Fibroblast of mammary gland (primary cell): ENCODE data around the gene DNMT3L.
"Not testable (repeated sequence)": the region's sequence is repeated elsewhere in the genome, so short reads cannot be mapped to it uniquely, and the experiment has no call there.

ENCODE experiments used
- DNase-seq: peaks from one replicate; pipeline ENCODE4 v3.0.0-alpha.2; 2010; ENCODE audit warnings: low read depth
- H3K4me3 ChIP-seq: 2 replicates; pipeline ENCODE4 v1.5.1; 2011; ENCODE audit warnings: low read depth, mild to moderate bottlenecking, low read length, moderate library complexity; ENCODE audit not compliant: control insufficient read depth
- TF ChIP-seq, protein P1 (sequence below): conservative IDR thresholded peaks from 2 replicates; pipeline ENCODE4 v1.5.1; 2011; ENCODE audit warnings: low read depth, low read length, inconsistent platforms; ENCODE audit not compliant: control insufficient read depth, insufficient read depth

The DNMT3L gene

DNA sequence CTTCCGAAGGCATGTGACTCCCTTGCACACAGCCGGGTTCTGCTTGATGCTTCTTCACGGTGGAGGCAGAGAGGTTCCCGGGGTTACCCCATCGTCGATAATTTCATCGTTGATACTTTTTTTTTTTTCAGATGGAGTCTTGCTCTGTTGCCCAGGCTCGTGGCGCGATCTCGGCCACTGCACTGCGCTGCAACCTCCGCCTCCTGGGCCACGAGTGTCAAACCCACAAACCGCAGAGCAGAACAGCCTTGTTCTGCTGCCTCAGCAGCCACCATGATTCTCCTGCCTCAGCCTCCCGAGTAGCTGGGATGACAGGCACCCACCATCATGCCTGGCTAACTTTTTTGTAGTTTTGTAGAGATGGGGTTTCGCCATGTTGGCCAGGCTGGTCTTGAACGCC lies 41.0 kb downstream of the DNMT3L start:
- DNase-seq, H3K4me3 ChIP-seq: not testable (repeated sequence)

DNA sequence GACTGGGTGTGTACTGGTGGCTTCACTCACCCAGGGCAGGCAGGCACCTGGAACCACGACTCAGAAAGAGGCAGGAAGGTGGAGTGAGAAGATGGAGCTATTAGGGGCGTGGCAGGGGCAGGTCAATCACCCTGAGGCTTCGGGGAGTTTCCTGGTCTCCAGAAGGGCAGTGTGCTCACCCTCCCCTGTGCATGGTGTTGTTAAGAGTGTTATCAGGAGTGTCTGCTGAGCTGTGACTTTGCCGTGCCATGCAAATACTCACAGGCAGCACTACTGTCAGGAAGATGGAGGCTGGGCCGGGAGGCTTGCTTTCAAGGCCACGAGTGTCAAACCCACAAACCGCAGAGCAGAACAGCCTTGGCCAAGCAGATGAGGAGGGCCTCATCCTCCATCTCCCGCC lies 43.2 kb downstream of the DNMT3L start:
- not testable (repeated sequence) for DNase-seq, H3K4me3 ChIP-seq

DNA sequence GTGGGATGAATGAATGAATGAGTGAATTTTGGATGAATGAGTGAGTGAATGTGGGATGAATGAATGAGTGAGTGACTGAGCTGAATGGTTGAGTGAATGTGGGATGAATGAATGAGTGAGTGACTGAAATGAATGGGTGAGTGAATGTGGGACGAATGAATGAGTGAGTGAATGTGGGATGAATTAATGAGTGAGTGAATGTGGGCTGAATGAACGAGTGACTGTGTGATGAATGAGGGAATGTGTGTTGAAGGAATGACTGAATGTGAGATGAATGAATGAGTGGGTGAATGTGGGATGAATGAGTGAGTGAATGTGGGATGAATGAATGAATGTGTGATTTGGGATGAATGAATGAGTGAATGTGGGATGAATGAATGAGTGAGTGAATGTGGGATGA lies 49.7 kb downstream of the DNMT3L start:
- DNase-seq, H3K4me3 ChIP-seq: not testable (repeated sequence)

DNA sequence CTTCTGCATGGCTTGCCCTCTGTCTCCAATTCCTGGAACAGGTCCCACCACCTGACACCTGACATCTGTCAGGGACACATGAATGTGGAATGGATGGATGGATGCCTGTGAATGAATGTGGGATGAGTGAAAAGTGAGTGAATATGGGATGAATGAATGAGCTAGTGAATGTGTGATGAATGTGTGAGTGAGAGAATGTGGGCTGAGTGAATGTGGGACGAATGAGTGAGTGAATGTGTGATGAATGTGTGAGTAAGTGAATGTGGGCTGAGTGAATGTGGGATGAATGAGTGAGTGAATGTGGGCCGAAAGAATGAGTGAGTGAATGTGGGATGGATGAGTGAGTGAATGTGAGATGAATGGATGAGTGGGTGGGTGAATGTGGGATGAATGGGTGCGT lies 50.1 kb downstream of the DNMT3L start:
- not testable (repeated sequence) for DNase-seq, H3K4me3 ChIP-seq

DNA sequence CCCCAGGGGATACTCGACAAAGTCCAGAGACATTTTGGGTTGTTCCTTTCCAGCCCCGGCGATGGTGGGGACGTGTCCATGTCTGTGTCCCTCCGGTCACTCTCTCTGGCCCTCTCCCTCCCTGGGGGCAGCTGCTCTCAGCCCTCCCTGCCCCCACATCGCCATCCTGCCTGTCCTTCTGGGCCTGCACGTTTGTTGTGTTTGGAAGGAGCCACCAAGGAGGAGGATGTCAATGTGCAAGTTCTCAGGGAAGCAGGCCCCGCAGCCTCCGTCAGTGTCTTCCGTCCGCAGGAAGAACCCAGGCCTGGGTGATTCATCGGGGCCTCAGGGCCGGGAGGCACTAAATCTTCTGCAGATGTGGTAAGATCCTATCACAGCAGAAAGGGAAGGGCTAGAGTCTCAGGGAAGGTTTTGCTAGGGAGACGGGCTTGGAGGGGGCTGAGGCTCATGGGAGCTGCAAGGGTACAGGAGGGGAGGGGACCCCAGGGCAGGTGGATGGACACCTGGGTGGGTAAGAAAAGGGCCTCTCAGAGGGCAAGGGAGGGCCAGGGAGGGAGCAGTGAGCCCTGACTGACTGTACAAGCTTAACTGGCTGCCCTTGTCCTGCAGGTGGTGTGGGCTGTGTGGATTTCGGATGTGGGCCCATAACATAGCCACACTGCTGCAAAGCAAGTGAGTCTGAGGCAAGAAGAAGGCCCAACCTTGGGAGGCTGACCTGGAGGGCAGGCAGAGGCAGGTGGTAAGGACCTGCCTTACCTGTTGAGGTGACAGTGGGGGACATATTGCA lies 53.6 kb downstream of the DNMT3L start:
- not testable (repeated sequence) for DNase-seq, H3K4me3 ChIP-seq

DNA sequence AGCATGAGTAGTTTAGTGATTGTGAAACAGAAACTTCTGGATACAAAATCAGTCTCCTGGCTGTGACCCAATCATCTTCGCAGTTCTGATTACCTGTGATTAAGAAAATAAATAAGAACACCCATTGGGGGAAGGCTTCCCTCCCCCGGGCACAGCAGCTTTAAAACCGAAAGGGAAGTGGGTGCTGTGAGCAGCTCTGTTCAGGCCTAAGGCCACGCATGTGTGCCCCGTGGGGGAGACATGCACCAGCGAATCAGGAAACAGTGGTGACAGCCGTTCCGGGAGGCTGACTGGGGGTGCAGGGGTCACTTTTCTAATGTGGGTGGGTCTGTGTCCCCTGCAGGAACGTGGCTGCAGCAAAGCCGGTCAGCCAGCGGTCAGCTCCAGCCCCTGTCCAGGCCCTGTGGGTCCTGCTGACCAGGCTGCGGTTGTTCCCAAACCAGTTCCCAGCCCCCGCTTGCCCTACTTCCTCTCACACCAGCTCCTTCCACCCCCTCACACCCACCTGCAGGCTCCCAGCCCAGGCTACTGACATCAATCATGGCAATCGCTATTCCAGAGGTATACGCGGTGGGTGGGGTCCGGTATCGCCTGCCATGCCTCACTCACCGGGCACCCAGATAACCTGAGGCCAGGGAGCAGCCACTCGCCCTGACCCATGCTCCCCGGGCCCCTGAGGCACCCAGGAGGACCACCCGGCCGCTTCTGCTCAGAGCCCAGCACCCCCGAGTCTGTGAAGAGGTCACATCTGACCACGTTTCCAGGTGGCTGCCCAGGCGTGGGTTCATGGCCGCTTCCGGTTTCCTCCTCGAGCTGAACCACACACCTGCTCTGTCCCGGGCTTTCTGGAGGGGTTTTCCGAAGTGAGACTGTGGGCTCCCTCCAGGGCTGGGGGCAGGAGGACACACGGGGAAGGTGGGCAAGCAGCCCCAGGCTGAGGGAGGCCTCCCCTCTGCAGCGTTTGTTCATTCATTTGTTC lies 54.7 kb downstream of the DNMT3L start:
- DNase-seq = not testable (repeated sequence)

DNA sequence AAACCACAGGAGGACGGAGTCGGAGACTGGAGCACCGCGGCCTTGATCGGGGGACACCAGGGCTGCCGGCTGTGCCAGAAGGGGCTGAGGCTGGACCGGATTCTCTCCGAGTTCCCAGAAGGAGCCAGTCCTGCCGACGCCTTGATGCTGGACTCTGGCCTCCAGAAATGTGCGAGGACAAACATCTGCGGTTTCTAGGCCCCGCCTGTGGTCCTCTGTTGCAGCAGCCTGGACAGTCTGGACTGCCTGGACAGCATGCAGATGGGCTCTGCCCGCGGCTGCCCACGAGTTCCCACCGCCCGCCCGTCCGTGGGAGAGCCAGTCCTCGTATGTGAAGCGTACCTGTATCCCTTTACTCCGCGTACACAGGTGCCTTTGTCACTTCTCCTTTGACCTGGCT lies 55.5 kb downstream of the DNMT3L start:
- not testable (repeated sequence) for DNase-seq, H3K4me3 ChIP-seq

More for the DNA sequence above, 54.7 kb downstream of the DNMT3L start:
- H3K4me3 ChIP-seq = not testable (repeated sequence)

DNA sequence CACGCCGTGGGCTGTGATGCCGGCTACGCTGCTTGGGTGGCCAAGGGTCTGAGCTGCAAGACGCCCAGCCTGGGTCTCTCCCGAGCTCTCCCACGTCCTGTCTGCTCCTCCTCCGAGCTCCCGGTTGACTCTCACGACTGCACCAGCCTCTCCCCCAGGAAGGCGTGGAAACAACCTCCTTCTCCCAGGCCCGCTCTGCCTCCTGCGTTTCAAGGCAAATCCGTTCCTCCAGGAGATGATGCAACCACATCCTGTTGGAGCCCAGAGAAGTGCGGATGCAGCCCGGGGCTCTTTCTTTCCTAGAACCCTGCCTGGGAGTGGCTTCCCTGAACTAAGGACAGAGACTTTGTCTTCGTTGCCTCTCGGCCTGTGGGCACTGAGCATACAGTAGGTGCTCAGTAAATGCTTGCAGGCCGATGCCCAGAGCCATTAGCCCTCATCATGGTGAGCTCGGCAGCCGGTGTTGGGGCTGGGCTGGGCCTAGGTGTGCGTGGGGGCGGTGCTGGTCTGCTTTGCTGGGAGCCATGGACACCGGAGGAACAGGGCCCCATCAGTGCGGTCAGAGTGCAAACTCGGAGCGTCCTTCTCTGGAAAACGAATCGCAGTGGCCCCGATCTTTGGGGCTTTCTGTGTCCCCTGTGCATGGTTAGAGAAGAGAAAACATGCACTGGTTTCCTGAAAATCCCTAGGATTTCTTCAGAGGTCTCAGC lies 59.0 kb downstream of the DNMT3L start:
- not testable (repeated sequence) for DNase-seq, H3K4me3 ChIP-seq

DNA sequence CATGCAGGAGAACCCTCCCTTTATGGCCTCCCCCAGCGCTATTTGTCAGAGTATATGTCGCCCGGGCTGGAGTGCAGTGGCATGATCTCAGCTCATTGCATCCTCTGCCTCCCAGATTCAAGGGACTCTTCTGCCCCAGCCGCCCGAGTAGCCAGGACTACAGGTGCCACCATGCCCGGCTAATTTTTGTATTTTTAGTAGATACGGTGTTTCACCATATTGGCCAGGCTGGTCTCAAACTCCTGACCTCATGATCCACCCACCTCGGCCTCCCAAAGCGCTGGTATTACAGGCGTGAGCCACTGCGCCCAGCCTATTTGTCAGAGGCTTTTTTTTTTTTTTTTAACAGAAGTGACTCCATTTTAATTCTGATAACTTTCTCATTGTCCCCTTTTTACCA lies 61.7 kb downstream of the DNMT3L start:
- not testable (repeated sequence) for H3K4me3 ChIP-seq, DNase-seq

DNA sequence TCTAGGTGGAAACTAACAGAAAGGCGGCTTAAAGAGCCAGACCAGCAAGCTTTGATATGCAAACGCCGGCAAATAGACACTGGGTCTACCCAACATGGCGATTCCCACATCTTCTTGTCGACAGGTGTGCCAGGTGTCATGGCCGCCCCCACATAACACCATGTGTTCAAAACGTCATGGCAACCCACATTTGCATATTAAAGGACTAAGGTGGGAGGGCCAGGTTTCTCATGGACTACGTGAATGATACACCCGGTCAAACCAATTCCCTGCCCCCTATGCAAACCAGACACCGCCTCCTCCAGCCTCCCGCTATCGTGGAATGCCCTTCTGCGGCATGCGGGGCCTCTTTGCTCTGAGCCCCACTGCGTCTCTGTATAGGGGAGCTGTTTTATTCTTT lies 62.2 kb downstream of the DNMT3L start:
- no peak overlapping the region for H3K4me3 ChIP-seq
- DNase-seq = no peak
- TF ChIP-seq, protein P1, sequence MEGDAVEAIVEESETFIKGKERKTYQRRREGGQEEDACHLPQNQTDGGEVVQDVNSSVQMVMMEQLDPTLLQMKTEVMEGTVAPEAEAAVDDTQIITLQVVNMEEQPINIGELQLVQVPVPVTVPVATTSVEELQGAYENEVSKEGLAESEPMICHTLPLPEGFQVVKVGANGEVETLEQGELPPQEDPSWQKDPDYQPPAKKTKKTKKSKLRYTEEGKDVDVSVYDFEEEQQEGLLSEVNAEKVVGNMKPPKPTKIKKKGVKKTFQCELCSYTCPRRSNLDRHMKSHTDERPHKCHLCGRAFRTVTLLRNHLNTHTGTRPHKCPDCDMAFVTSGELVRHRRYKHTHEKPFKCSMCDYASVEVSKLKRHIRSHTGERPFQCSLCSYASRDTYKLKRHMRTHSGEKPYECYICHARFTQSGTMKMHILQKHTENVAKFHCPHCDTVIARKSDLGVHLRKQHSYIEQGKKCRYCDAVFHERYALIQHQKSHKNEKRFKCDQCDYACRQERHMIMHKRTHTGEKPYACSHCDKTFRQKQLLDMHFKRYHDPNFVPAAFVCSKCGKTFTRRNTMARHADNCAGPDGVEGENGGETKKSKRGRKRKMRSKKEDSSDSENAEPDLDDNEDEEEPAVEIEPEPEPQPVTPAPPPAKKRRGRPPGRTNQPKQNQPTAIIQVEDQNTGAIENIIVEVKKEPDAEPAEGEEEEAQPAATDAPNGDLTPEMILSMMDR = no peak

DNA sequence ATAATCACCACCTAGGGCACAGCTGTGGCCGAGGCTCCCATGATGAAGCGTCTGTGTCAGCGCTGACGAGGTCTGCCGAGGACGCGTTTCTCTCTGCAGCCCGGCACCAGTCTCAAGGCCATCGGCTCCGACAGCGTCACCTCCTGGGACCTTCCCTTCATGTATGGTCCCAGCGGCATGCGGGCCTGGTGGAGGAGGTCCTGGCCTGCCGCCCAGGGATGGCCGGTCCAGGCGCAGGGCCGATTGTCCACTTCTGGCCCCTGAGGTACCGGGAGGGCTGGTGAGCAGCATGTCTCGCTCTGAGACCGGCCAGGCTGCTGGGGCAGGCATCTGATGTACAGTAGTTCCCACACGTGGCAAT lies 64.6 kb downstream of the DNMT3L start:
- not testable (repeated sequence) for H3K4me3 ChIP-seq, DNase-seq
